Measurements from ENCODE around the gene OR1J1. TPM values are rescaled to one million over a fixed set of nuclear protein-coding genes. Genes with fewer than 3 reads are reported as not detected.

The OR1J1 gene
- total and polyA plus RNA-seq, 12 donors, result not detected

- Histone ChIP-seq H3K9me3 (replicated peaks in 1 of 3) (no peaks in the 10 kb centered on the region), H3K36me3 (replicated peaks in 1 of 2) (no peaks in the 10 kb centered on the region), H3K27me3 (peaks cover 3% of the 10 kb centered on the region), H3K4me1 (replicated peaks in 1 of 2) (no peaks in the 10 kb centered on the region), H3K4me3 (no peak overlapping the region), H3K27ac (no peak overlapping the region)
- TF ChIP-seq CTCF (IDR thresholded peaks at IDR 0.05) (no peak), POLR2A (IDR thresholded peaks at IDR 0.05) (no peak)
- no peak for DNase-seq
- 30 to 36% (median 32%) methylated on average over 3 of the region's 3 CpGs for WGBS, 4 donors
- intact Hi-C loops (cut with DNase I), result no loop called here
Observed at GRCh38 chr9:122446819-122447484, 30.8 kb downstream of the OR1J1 start.

- intact Hi-C loops (cut with DNase I), result no loop called here
Observed at GRCh38 chr9:122445155-122445749, 32.5 kb downstream of the OR1J1 start.

GRCh38 chr9:122444041-122444733 lies 33.5 kb downstream of the OR1J1 start:
- Histone ChIP-seq H3K4me1 (replicated peaks in 1 of 2) (no peaks in the 10 kb centered on the region), H3K9me3 (replicated peaks in 1 of 3) (no peaks in the 10 kb centered on the region), H3K27me3 (peaks cover 3% of the 10 kb centered on the region), H3K27ac (no peak overlapping the region), H3K36me3 (replicated peaks in 1 of 2) (no peaks in the 10 kb centered on the region), H3K4me3 (no peak overlapping the region)
- WGBS, 4 donors, result 50 to 65% (median 61%) methylated on average over 5 of the region's 5 CpGs
- DNase-seq, result no peak
- intact Hi-C loops (cut with DNase I), result no loop called here
- TF ChIP-seq POLR2A (IDR thresholded peaks at IDR 0.05) (no peak), CTCF (IDR thresholded peaks at IDR 0.05) (no peak)

More at GRCh38 chr9:122445155-122445749, 32.5 kb downstream of the OR1J1 start:
- no peak for DNase-seq
- Histone ChIP-seq H3K4me1 (replicated peaks in 1 of 2) (no peaks in the 10 kb centered on the region), H3K4me3 (no peak overlapping the region), H3K27me3 (peaks cover 3% of the 10 kb centered on the region), H3K36me3 (replicated peaks in 1 of 2) (no peaks in the 10 kb centered on the region), H3K9me3 (replicated peaks in 1 of 3) (no peaks in the 10 kb centered on the region), H3K27ac (no peak overlapping the region)
- 70 to 83% (median 79%) methylated on average over 2 of the region's 2 CpGs for WGBS, 4 donors
- TF ChIP-seq POLR2A (IDR thresholded peaks at IDR 0.05) (no peak), CTCF (IDR thresholded peaks at IDR 0.05) (no peak)

GRCh38 chr9:122442568-122442967 lies 35.2 kb downstream of the OR1J1 start:
- WGBS, 4 donors, result 70 to 94% (median 87%) methylated on average over 1 of the region's 1 CpG
- Histone ChIP-seq H3K27ac (no peak overlapping the region), H3K36me3 (replicated peaks in 1 of 2) (no peaks in the 10 kb centered on the region), H3K4me1 (replicated peaks in 1 of 2) (no peaks in the 10 kb centered on the region), H3K9me3 (replicated peaks in 1 of 3) (no peaks in the 10 kb centered on the region), H3K4me3 (no peak overlapping the region), H3K27me3 (peaks cover 3% of the 10 kb centered on the region)
- TF ChIP-seq CTCF (IDR thresholded peaks at IDR 0.05) (no peak), POLR2A (IDR thresholded peaks at IDR 0.05) (no peak)
- intact Hi-C loops (cut with DNase I), result no loop called here
- DNase-seq, result no peak

Data from adrenal gland (tissue), 12 donors.